Chondrocyte (in vitro differentiated cells): ENCODE results near the gene ACAD11. TPM values are rescaled to one million over a fixed set of nuclear protein-coding genes. Genes with fewer than 3 reads are reported as not detected.

Source experiments
- DNase-seq: peaks from one replicate; pipeline ENCODE4 v3.0.0; 2021; ENCODE audit warnings: mixed read lengths, low spot score
- H3K27ac Mint-ChIP-seq: one replicate; pipeline ENCODE4 v1.8.0; 2021; ENCODE audit warnings: mild to moderate bottlenecking, moderate library complexity, mixed read lengths; ENCODE audit not compliant: unreplicated experiment
- H3K27me3 Mint-ChIP-seq: 2 replicates; pipeline ENCODE4 v1.8.0; 2021; ENCODE audit warnings: low read depth, mixed read lengths
- H3K36me3 Mint-ChIP-seq: 2 replicates; pipeline ENCODE4 v1.8.0; 2021; ENCODE audit warnings: low read depth, mixed read lengths
- H3K4me1 Mint-ChIP-seq: 2 replicates; pipeline ENCODE4 v1.8.0; 2021; ENCODE audit warnings: low read depth, mild to moderate bottlenecking, mixed read lengths
- H3K4me3 Mint-ChIP-seq: one replicate; pipeline ENCODE4 v1.8.0; 2021; ENCODE audit warnings: mild to moderate bottlenecking, moderate library complexity, mixed read lengths; ENCODE audit not compliant: unreplicated experiment
- H3K9me3 Mint-ChIP-seq: 2 replicates; pipeline ENCODE4 v1.8.0; 2021; ENCODE audit warnings: low read depth, mixed read lengths
- CTCF ChIP-seq: fragments of 200-600 bp; sonication (generic); IDR thresholded peaks from 2 replicates; pipeline ENCODE4 v1.5.0; 2021; ENCODE audit warnings: antibody characterized with exemption, mild to moderate bottlenecking, moderate library complexity
- total RNA-seq: library from RNA; stranded (reverse); gene quantifications from 3 replicates; pipeline ENCODE4 v1.2.1, GENCODE V29; 2021

The ACAD11 gene
- total RNA-seq, 1 donor from 2014 or later = 16.8 TPM

- DNase-seq = no peak
- H3K4me1 Mint-ChIP-seq = peaks cover 4% of the 10 kb centered on the region
- H3K4me3 Mint-ChIP-seq = no peak overlapping the region
- peaks cover 12% of the 10 kb centered on the region for H3K36me3 Mint-ChIP-seq
- no peak for TF ChIP-seq CTCF
- H3K27me3 Mint-ChIP-seq = no peaks in the 10 kb centered on the region
- no peaks in the 10 kb centered on the region for H3K9me3 Mint-ChIP-seq
- no peak overlapping the region for H3K27ac Mint-ChIP-seq
These were observed 22.6 kb upstream of the ACAD11 start for GRCh38 chr3:132682201-132682600.

GRCh38 chr3:132681421-132681820 lies 21.8 kb upstream of the ACAD11 start:
- DNase-seq = no peak
- Mint-ChIP-seq H3K27me3 (no peaks in the 10 kb centered on the region), H3K4me1 (peaks cover 4% of the 10 kb centered on the region)

GRCh38 chr3:132679911-132680310 lies 20.3 kb upstream of the ACAD11 start:
- Mint-ChIP-seq H3K4me3 (no peak overlapping the region), H3K9me3 (no peaks in the 10 kb centered on the region), H3K36me3 (peaks cover 13% of the 10 kb centered on the region), H3K27me3 (no peaks in the 10 kb centered on the region), H3K27ac (no peak overlapping the region), H3K4me1 (peaks cover 4% of the 10 kb centered on the region)
- DNase-seq = no peak
- TF ChIP-seq CTCF = no peak

More at GRCh38 chr3:132681421-132681820, 21.8 kb upstream of the ACAD11 start:
- TF ChIP-seq CTCF = no peak
- Mint-ChIP-seq H3K4me3 (no peak overlapping the region), H3K36me3 (peaks cover 12% of the 10 kb centered on the region), H3K9me3 (no peaks in the 10 kb centered on the region), H3K27ac (no peak overlapping the region)

GRCh38 chr3:132675408-132675807 lies 15.8 kb upstream of the ACAD11 start:
- TF ChIP-seq CTCF = no peak
- Mint-ChIP-seq H3K27me3 (no peaks in the 10 kb centered on the region), H3K4me3 (no peak overlapping the region), H3K9me3 (no peaks in the 10 kb centered on the region), H3K4me1 (peaks cover 4% of the 10 kb centered on the region), H3K36me3 (peaks cover 18% of the 10 kb centered on the region), H3K27ac (no peak overlapping the region)
- no peak for DNase-seq

- Mint-ChIP-seq H3K36me3 (peaks cover 9% of the 10 kb centered on the region), H3K9me3 (no peaks in the 10 kb centered on the region), H3K27me3 (no peaks in the 10 kb centered on the region), H3K4me3 (no peak overlapping the region), H3K27ac (peak overlapping the region; percentile 51), H3K4me1 (peaks cover 16% of the 10 kb centered on the region)
- no peak for TF ChIP-seq CTCF
- DNase-seq = no peak
These were observed 9.7 kb upstream of the ACAD11 start for GRCh38 chr3:132669256-132669777.
